OCI-LY1 (cell line): Measurements from ENCODE around the gene FXYD1.

Source experiments
- H2AFZ ChIP-seq: fragments of 200-600 bp; sonication (generic), shearing (Covaris generic); 2 replicates; pipeline ENCODE4 v1.6.0; 2014; ENCODE audit warnings: antibody characterized with exemption, mild to moderate bottlenecking, low read length
- H3F3A ChIP-seq: fragments of 200-600 bp; sonication (generic), shearing (Covaris generic); 2 replicates; pipeline ENCODE4 v1.6.0; 2014; ENCODE audit warnings: mild to moderate bottlenecking, antibody characterized with exemption, low read length, moderate library complexity; ENCODE audit not compliant: insufficient read depth
- H3K27ac ChIP-seq: fragments of 200-600 bp; sonication (generic); 2 replicates; pipeline ENCODE4 v1.5.1; 2014; ENCODE audit warnings: low read length, mixed run types, mild to moderate bottlenecking, low read depth; ENCODE audit not compliant: poor library complexity, severe bottlenecking
- H3K27me3 ChIP-seq: fragments of 200-600 bp; sonication (generic); 2 replicates; pipeline ENCODE4 v1.6.0; 2014; ENCODE audit warnings: antibody characterized with exemption, mild to moderate bottlenecking, low read length, moderate library complexity; ENCODE audit not compliant: insufficient read depth
- H3K36me3 ChIP-seq: fragments of 200-600 bp; sonication (generic); 2 replicates; pipeline ENCODE4 v1.6.1; 2014; ENCODE audit warnings: mild to moderate bottlenecking, antibody characterized with exemption, low read length, moderate library complexity, mixed read lengths; ENCODE audit not compliant: insufficient read depth
- H3K4me1 ChIP-seq: fragments of 200-600 bp; sonication (generic); 2 replicates; pipeline ENCODE4 v1.5.1; 2014; ENCODE audit warnings: mild to moderate bottlenecking, low read length, moderate library complexity; ENCODE audit not compliant: insufficient read depth, severe bottlenecking
- H3K4me2 ChIP-seq: fragments of 200-600 bp; sonication (generic), shearing (Covaris generic); 2 replicates; pipeline ENCODE4 v1.6.1; 2014; ENCODE audit warnings: low read length
- H3K4me3 ChIP-seq: fragments of 200-600 bp; sonication (generic); 2 replicates; pipeline ENCODE4 v1.5.1; 2014; ENCODE audit warnings: low read length, low read depth, mild to moderate bottlenecking, mixed read lengths; ENCODE audit not compliant: poor library complexity, severe bottlenecking
- H3K79me2 ChIP-seq: fragments of 200-600 bp; shearing (Covaris generic); 2 replicates; pipeline ENCODE4 v1.6.1; 2016; ENCODE audit warnings: mixed run types, low read length, mixed read lengths; ENCODE audit not compliant: insufficient read depth
- H3K9ac ChIP-seq: fragments of 200-600 bp; sonication (generic), shearing (Covaris generic); 2 replicates; pipeline ENCODE4 v1.6.1; 2014; ENCODE audit warnings: mild to moderate bottlenecking, low read length, mixed read lengths
- H3K9me2 ChIP-seq: fragments of 200-600 bp; sonication (generic), shearing (Covaris generic); 2 replicates; pipeline ENCODE4 v1.6.1; 2014; ENCODE audit warnings: low read depth, mild to moderate bottlenecking, low read length, mixed read lengths
- H3K9me3 ChIP-seq: fragments of 200-600 bp; shearing (Covaris generic); 2 replicates; pipeline ENCODE4 v1.6.1; 2014; ENCODE audit warnings: low read length, mixed read lengths
- H4K20me1 ChIP-seq: fragments of 200-600 bp; sonication (generic), shearing (Covaris generic); 2 replicates; pipeline ENCODE4 v1.6.0; 2016; ENCODE audit warnings: mild to moderate bottlenecking, low read length; ENCODE audit not compliant: insufficient read depth
- EZH2 ChIP-seq: fragments of 200-600 bp; sonication (generic), shearing (Covaris generic); IDR thresholded peaks from 2 replicates; pipeline ENCODE4 v1.8.0; 2017; ENCODE audit warnings: borderline replicate concordance, mixed run types, mild to moderate bottlenecking, antibody characterized with exemption, low read length, moderate library complexity, mixed read lengths
- TF ChIP-seq, protein P1 (sequence below): fragments of 200-600 bp; sonication (generic), shearing (Covaris generic); IDR thresholded peaks from 2 replicates; pipeline ENCODE4 v1.5.1; 2017; ENCODE audit warnings: mild to moderate bottlenecking, antibody characterized with exemption, low read length, moderate library complexity, mixed read lengths

The FXYD1 gene

DNA sequence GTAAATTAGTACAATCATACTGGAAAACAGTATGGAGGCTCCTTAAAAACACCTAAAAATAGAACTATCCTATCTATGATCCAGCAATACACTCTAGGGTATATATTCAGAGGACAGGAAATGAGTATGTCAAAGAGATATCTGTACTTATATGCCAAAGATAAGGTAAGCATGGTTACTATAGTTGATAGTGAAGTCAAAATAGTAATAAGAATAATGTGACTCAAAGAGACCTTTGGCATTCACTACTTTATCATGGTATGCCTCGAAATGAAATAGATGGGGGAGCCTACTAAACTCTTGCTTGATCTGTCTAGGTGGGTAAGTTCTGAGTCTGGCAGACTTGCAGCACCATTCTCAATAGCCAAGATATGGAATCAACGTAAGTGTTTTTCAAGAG is 46.3 kb downstream of the FXYD1 start:
- Histone ChIP-seq H3K9ac (no peak overlapping the region), H3K9me3 (no peaks in the 10 kb centered on the region), H3K4me1 (no peaks in the 10 kb centered on the region), H3K4me2 (no peak overlapping the region), H3K36me3 (no peaks in the 10 kb centered on the region), H3K27me3 (no peaks in the 10 kb centered on the region), H3F3A (no peaks in the 10 kb centered on the region), H3K27ac (no peak overlapping the region), H3K9me2 (no peaks in the 10 kb centered on the region), H3K4me3 (no peak overlapping the region), H3K79me2 (no peaks in the 10 kb centered on the region), H2AFZ (no peak overlapping the region), H4K20me1 (no peaks in the 10 kb centered on the region)
- TF ChIP-seq EZH2, result no peak
- TF ChIP-seq, protein P1, sequence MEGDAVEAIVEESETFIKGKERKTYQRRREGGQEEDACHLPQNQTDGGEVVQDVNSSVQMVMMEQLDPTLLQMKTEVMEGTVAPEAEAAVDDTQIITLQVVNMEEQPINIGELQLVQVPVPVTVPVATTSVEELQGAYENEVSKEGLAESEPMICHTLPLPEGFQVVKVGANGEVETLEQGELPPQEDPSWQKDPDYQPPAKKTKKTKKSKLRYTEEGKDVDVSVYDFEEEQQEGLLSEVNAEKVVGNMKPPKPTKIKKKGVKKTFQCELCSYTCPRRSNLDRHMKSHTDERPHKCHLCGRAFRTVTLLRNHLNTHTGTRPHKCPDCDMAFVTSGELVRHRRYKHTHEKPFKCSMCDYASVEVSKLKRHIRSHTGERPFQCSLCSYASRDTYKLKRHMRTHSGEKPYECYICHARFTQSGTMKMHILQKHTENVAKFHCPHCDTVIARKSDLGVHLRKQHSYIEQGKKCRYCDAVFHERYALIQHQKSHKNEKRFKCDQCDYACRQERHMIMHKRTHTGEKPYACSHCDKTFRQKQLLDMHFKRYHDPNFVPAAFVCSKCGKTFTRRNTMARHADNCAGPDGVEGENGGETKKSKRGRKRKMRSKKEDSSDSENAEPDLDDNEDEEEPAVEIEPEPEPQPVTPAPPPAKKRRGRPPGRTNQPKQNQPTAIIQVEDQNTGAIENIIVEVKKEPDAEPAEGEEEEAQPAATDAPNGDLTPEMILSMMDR, result no peak
